ENCODE data around the gene GABPB2. TPM values are rescaled to one million over a fixed set of nuclear protein-coding genes. Genes with fewer than 3 reads are reported as not detected.

Gene GABPB2
- 10 to 100 TPM in 1 of 3 donors, 1 to 10 TPM in 2; 5.1 to 14.2 (median 5.7) TPM for polyA plus RNA-seq

GRCh38 chr1:151070474-151071276, at the start of gene GABPB2:
Gene GABPB2 (plus strand): TSS chr1:151070761. CDS start chr1:151088190, 17,429 bp downstream.
- Mint-ChIP-seq H3K4me3 (peak within 1 kb of the TSS; percentile 98 to 99 (median 99)), H3K9me3 (no peaks in the 10 kb centered on the region), H3K27me3 (ENCODE audit: low read depth in 3 of 3) (peaks cover 5 to 18% (median 11%) of the 10 kb centered on the region in 3 donors), H3K36me3 (peaks cover 0 to 7% (median 2%) of the 10 kb centered on the region in 3 donors), H3K4me1 (peaks cover 25 to 30% of the 10 kb centered on the region in 2 donors), H3K27ac (peak within 1 kb of the TSS; percentile 99 to 100 (median 100))
- peak; percentile 85 to 88 (median 87) for DNase-seq

GRCh38 chr1:151024540-151025146, 45.9 kb upstream of the GABPB2 start:
- Mint-ChIP-seq H3K4me1 (peaks cover 7 to 8% of the 10 kb centered on the region in 2 donors), H3K27me3 (ENCODE audit: low read depth in 3 of 3) (peaks cover 0 to 2% (median 0%) of the 10 kb centered on the region in 3 donors), H3K27ac (peak overlapping the region; percentile 52 to 90 (median 57)), H3K4me3 (peak overlapping the region in 4 of 5 donors; percentile 47 to 67 (median 62)), H3K9me3 (no peaks in the 10 kb centered on the region), H3K36me3 (peaks cover 13 to 32% (median 17%) of the 10 kb centered on the region in 3 donors)
- peak; percentile 82 to 84 (median 83) for DNase-seq

GRCh38 chr1:151026460-151026859, 44.1 kb upstream of the GABPB2 start:
- Mint-ChIP-seq H3K4me3 (no peak overlapping the region), H3K27ac (no peak overlapping the region), H3K9me3 (no peaks in the 10 kb centered on the region), H3K27me3 (ENCODE audit: low read depth in 3 of 3) (peaks cover 0 to 2% (median 0%) of the 10 kb centered on the region in 3 donors), H3K36me3 (peaks cover 19 to 34% (median 23%) of the 10 kb centered on the region in 3 donors), H3K4me1 (peaks cover 7 to 8% of the 10 kb centered on the region in 2 donors)
- DNase-seq = no peak

DNA sequence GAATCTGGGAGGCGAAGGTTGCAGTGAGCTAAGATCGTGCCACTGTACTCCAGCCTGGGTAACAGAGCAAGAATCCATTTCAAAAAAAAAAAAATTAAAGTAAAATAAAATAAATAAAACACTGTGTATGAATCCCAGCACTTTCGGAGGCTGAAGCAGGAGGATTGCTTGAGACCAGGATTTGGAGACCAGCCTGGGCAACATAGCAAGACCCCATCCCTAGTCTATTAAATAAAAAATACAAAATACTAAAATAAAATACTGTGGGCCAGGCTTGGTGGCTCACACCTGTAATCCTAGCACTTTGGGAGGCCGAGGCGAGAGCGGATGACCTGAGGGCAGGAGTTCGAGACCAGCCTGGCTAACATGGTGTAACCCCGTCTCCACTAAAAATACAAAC, 38.4 kb upstream of the GABPB2 start:
- Mint-ChIP-seq H3K27me3 (ENCODE audit: low read depth in 3 of 3) (no peaks in the 10 kb centered on the region), H3K4me1 (no peaks in the 10 kb centered on the region), H3K36me3 (peaks cover 30 to 39% (median 35%) of the 10 kb centered on the region in 3 donors), H3K4me3 (no peak overlapping the region), H3K27ac (no peak overlapping the region), H3K9me3 (no peaks in the 10 kb centered on the region)
- DNase-seq = no peak

GRCh38 chr1:151035167-151035566, 35.4 kb upstream of the GABPB2 start:
- no peaks in the 10 kb centered on the region for H3K27me3 Mint-ChIP-seq (ENCODE audit: low read depth in 3 of 3)
- H3K4me1 Mint-ChIP-seq = no peaks in the 10 kb centered on the region
- H3K36me3 Mint-ChIP-seq = peaks cover 20 to 29% (median 24%) of the 10 kb centered on the region in 3 donors
- no peak overlapping the region for H3K4me3 Mint-ChIP-seq
- no peaks in the 10 kb centered on the region for H3K9me3 Mint-ChIP-seq
- H3K27ac Mint-ChIP-seq = peak overlapping the region in 4 of 6 donors; percentile 26 to 64 (median 37)
- no peak for DNase-seq

- H3K4me1 Mint-ChIP-seq = no peaks in the 10 kb centered on the region
- no peak for DNase-seq
- peaks cover 0 to 2% (median 0%) of the 10 kb centered on the region in 3 donors for H3K27me3 Mint-ChIP-seq (ENCODE audit: low read depth in 3 of 3)
- H3K4me3 Mint-ChIP-seq = no peak within 1 kb of the TSS
- peaks cover 16 to 25% (median 23%) of the 10 kb centered on the region in 3 donors for H3K36me3 Mint-ChIP-seq
- peak within 1 kb of the TSS in 5 of 6 donors; percentile 33 to 78 (median 36) for H3K27ac Mint-ChIP-seq
- no peaks in the 10 kb centered on the region for H3K9me3 Mint-ChIP-seq
These were observed 34.2 kb upstream of the GABPB2 start, which contains the start of gene BNIPL for GRCh38 chr1:151036356-151036755. Gene BNIPL (plus strand): TSS chr1:151036586. CDS start chr1:151036726, 140 bp downstream.

DNA sequence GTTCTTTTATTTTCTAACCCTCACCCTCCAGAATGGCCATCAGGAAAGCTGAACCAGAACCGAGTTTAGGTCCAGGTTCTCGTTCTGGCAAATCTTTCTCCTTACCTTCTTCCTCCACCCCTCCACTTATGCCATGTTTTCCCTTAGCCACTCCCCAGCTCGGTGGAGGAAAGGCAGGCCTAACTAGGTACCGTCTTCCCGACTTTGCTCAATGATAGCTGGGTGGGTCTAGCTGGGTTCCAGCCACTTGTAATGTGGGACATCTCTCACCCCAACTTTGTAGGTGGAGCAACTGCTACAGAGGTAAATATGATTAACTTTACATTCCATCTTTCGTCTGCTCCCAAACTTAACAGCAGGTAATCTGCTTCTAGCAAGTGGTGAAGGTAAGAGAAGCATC, 33.5 kb upstream of the GABPB2 start:
- Mint-ChIP-seq H3K27ac (peak overlapping the region in 1 of 6 donors; percentile 19), H3K4me3 (no peak overlapping the region), H3K27me3 (ENCODE audit: low read depth in 3 of 3) (peaks cover 0 to 2% (median 0%) of the 10 kb centered on the region in 3 donors)

GRCh38 chr1:151039521-151039920, 31.0 kb upstream of the GABPB2 start:
- no peak for DNase-seq
- Mint-ChIP-seq H3K4me3 (no peak overlapping the region), H3K27ac (no peak overlapping the region)

More for the DNA sequence above, 33.5 kb upstream of the GABPB2 start:
- no peak for DNase-seq
- Mint-ChIP-seq H3K9me3 (no peaks in the 10 kb centered on the region), H3K4me1 (no peaks in the 10 kb centered on the region), H3K36me3 (peaks cover 14 to 23% (median 20%) of the 10 kb centered on the region in 3 donors)

GRCh38 chr1:151043163-151043562, 27.4 kb upstream of the GABPB2 start:
- Mint-ChIP-seq H3K9me3 (no peaks in the 10 kb centered on the region), H3K27me3 (ENCODE audit: low read depth in 3 of 3) (peaks cover 8 to 10% (median 9%) of the 10 kb centered on the region in 3 donors), H3K36me3 (peaks cover 0 to 19% (median 6%) of the 10 kb centered on the region in 3 donors), H3K4me3 (no peak overlapping the region), H3K27ac (peak overlapping the region in 1 of 6 donors; percentile 24), H3K4me1 (peaks cover 18 to 22% of the 10 kb centered on the region in 2 donors)
- DNase-seq = no peak

More at GRCh38 chr1:151039521-151039920, 31.0 kb upstream of the GABPB2 start:
- no peaks in the 10 kb centered on the region for H3K4me1 Mint-ChIP-seq
- H3K9me3 Mint-ChIP-seq = no peaks in the 10 kb centered on the region
- H3K27me3 Mint-ChIP-seq (ENCODE audit: low read depth in 3 of 3) = peaks cover 0 to 2% (median 0%) of the 10 kb centered on the region in 3 donors
- peaks cover 8 to 24% (median 14%) of the 10 kb centered on the region in 3 donors for H3K36me3 Mint-ChIP-seq

DNA sequence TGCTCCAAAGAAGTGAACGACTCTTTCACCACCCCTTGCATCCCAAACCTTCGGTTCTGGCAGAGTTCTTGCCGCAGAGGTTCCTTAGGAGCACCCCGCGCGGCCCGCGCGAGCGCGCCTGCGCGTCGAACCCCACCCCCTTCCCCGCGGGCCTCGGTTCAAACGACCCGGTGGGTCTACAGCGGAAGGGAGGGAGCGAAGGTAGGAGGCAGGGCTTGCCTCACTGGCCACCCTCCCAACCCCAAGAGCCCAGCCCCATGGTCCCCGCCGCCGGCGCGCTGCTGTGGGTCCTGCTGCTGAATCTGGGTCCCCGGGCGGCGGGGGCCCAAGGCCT, 23.0 kb upstream of the GABPB2 start, which contains the start of gene C1orf56:
TSS of gene C1orf56 (plus strand) at position 161 of the 334 bp plus-strand sequence. CDS start at position 258, 97 bp downstream.
- DNase-seq = peak; percentile 63 to 71 (median 69)
- peak within 1 kb of the TSS; percentile 93 to 97 (median 94) for H3K4me3 Mint-ChIP-seq

GRCh38 chr1:151047925-151048644, 22.5 kb upstream of the GABPB2 start:
- Mint-ChIP-seq H3K36me3 (peaks cover 14 to 30% (median 28%) of the 10 kb centered on the region in 3 donors), H3K4me1 (peaks cover 65 to 67% of the 10 kb centered on the region in 2 donors), H3K27me3 (ENCODE audit: low read depth in 3 of 3) (peaks cover 9 to 21% (median 14%) of the 10 kb centered on the region in 3 donors), H3K27ac (peak overlapping the region; percentile 88 to 99 (median 94)), H3K4me3 (peak overlapping the region; percentile 93 to 97 (median 94)), H3K9me3 (no peaks in the 10 kb centered on the region)
- peak; percentile 65 to 66 (median 65) for DNase-seq

More for the DNA sequence above, 23.0 kb upstream of the GABPB2 start, which contains the start of gene C1orf56:
- Mint-ChIP-seq H3K27me3 (ENCODE audit: low read depth in 3 of 3) (peaks cover 9 to 20% (median 14%) of the 10 kb centered on the region in 3 donors), H3K4me1 (peaks cover 60 to 63% of the 10 kb centered on the region in 2 donors), H3K36me3 (peaks cover 9 to 28% (median 26%) of the 10 kb centered on the region in 3 donors), H3K9me3 (no peaks in the 10 kb centered on the region), H3K27ac (peak within 1 kb of the TSS; percentile 88 to 99 (median 94))

DNA sequence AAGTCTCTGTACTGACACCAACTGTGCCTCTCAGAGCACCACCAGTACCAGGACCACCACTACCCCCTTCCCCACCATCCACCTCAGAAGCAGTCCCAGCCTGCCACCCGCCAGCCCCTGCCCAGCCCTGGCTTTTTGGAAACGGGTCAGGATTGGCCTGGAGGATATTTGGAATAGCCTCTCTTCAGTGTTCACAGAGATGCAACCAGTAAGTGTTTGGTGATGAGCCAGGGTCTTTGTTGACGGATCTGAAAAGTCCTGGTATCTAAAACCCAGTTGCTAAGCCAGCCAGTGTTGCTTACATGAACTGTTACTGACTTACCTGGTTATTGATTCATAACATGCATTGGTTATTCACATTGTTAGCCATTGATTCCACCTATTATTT, 21.9 kb upstream of the GABPB2 start:
- peak overlapping the region; percentile 88 to 99 (median 94) for H3K27ac Mint-ChIP-seq
- H3K27me3 Mint-ChIP-seq (ENCODE audit: low read depth in 3 of 3) = peaks cover 9 to 21% (median 14%) of the 10 kb centered on the region in 3 donors
- peak overlapping the region; percentile 93 to 97 (median 94) for H3K4me3 Mint-ChIP-seq
- DNase-seq = no peak
- H3K4me1 Mint-ChIP-seq = peaks cover 67 to 71% of the 10 kb centered on the region in 2 donors
- H3K9me3 Mint-ChIP-seq = no peaks in the 10 kb centered on the region
- H3K36me3 Mint-ChIP-seq = peaks cover 16 to 33% (median 28%) of the 10 kb centered on the region in 3 donors

GRCh38 chr1:151049458-151049857, 21.1 kb upstream of the GABPB2 start:
- Mint-ChIP-seq H3K4me1 (peaks cover 75 to 78% of the 10 kb centered on the region in 2 donors), H3K9me3 (no peaks in the 10 kb centered on the region), H3K27ac (peak overlapping the region; percentile 83 to 99 (median 94)), H3K36me3 (peaks cover 20 to 36% (median 24%) of the 10 kb centered on the region in 3 donors), H3K4me3 (peak overlapping the region; percentile 62 to 97 (median 93)), H3K27me3 (ENCODE audit: low read depth in 3 of 3) (peaks cover 9 to 21% (median 14%) of the 10 kb centered on the region in 3 donors)
- no peak for DNase-seq
